OCI-LY3 (cell line): ENCODE results near the gene TFPT.

Experiments
- EZH2phosphoT487 ChIP-seq: fragments of 200-600 bp; shearing (Covaris generic); IDR thresholded peaks from 2 replicates; pipeline ENCODE4 v1.6.1; 2018; ENCODE audit warnings: antibody characterized with exemption, mixed run types, low read depth
- TF ChIP-seq, protein P1 (sequence below): fragments of 200-600, 300-600 bp; sonication (generic); IDR thresholded peaks from 2 replicates; pipeline ENCODE4 v1.5.1; 2014; ENCODE audit warnings: antibody characterized with exemption, low read length, low read depth

DNA sequence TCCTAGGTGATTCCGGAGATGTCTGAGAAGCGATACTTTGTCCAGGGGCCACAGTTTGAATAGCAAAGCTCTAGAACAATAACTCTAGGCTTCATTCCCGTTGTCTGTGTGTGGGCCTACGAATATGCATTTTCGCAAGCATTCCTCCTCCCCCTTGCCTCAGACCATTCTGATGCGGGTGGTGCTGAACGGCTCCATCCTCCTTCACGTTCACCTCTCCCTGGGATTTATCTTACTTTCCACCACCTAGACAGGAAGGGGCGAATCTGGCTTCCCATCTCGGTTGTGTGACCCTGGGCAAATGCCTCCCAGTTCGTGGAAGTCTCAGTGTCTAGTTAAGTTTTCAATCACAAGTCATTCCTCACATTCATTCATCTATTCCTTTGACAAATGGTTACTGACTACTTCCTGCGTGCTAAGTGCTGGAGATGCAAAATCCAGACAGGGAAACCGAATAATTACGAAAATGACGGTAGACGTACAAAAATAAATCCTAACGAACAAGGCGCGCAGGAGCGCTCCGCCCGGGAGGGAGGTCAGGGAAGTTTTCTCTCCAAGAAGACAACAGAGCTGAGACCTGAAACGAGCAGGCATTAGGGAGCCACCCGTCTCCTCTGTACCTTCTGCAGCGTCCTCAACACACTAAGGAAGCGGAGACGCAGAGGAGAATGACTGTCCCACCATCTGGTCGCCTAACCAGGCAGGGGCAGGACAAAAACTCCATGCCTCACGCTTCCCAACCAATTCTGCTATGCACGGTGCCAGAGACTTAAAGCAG, 20.8 kb upstream of the TFPT start:
- TF ChIP-seq, protein P1, sequence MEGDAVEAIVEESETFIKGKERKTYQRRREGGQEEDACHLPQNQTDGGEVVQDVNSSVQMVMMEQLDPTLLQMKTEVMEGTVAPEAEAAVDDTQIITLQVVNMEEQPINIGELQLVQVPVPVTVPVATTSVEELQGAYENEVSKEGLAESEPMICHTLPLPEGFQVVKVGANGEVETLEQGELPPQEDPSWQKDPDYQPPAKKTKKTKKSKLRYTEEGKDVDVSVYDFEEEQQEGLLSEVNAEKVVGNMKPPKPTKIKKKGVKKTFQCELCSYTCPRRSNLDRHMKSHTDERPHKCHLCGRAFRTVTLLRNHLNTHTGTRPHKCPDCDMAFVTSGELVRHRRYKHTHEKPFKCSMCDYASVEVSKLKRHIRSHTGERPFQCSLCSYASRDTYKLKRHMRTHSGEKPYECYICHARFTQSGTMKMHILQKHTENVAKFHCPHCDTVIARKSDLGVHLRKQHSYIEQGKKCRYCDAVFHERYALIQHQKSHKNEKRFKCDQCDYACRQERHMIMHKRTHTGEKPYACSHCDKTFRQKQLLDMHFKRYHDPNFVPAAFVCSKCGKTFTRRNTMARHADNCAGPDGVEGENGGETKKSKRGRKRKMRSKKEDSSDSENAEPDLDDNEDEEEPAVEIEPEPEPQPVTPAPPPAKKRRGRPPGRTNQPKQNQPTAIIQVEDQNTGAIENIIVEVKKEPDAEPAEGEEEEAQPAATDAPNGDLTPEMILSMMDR: no peak
- TF ChIP-seq EZH2phosphoT487: no peak
